ENCODE results near the gene COL6A2.

Gene COL6A2

DNA sequence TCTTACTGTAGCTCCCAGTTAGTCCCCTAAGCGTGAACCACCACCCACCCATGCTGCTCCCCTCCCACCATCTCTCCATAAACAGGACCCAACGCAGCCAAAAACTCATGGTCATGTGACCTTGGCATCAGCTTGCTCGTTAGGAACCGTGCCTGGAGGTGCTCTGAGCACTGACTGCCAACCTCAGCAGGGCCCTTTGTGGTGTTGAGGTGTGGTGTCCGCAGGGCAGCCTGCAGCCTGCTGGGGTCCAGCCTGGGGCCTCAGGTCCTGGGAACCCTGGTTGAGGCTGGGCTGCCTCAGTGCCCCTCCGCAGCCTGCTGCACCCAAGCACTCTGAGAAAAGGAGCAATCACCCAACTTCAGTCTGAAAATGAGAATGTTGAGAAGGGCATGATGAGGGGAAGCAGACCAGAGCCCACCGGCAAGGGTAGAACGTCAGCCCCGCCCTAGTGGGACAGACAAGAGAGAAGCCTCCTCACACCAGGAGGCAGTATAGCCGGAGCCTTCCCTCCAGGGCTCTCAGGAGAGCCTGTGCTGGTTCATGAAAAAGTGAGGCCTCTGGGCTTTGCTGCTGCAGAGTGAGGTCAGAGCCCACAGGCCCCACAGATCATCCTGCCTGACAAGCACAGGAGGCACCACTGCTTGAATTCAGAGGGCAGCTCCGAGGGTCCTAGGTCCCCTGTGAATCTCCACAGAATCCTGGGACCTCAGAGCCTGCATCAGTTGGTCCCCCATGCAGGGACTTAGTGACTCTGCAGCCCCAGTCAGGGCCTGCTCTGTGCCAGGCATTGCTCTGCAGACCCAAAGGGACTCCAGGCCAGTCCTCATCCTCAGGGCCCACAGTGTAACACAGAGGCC lies 4.9 kb upstream of the COL6A2 start:
- Histone ChIP-seq H3K27me3 (no peaks in the 10 kb centered on the region), H3K36me3 (no peaks in the 10 kb centered on the region), H3K9me3 (no peaks in the 10 kb centered on the region), H3K4me1 (peaks cover 4 to 42% (median 34%) of the 10 kb centered on the region in 4 donors), H3K4me3 (no peak overlapping the region), H3K27ac (peak overlapping the region; percentile 95 to 100)
- TF ChIP-seq, protein P1, sequence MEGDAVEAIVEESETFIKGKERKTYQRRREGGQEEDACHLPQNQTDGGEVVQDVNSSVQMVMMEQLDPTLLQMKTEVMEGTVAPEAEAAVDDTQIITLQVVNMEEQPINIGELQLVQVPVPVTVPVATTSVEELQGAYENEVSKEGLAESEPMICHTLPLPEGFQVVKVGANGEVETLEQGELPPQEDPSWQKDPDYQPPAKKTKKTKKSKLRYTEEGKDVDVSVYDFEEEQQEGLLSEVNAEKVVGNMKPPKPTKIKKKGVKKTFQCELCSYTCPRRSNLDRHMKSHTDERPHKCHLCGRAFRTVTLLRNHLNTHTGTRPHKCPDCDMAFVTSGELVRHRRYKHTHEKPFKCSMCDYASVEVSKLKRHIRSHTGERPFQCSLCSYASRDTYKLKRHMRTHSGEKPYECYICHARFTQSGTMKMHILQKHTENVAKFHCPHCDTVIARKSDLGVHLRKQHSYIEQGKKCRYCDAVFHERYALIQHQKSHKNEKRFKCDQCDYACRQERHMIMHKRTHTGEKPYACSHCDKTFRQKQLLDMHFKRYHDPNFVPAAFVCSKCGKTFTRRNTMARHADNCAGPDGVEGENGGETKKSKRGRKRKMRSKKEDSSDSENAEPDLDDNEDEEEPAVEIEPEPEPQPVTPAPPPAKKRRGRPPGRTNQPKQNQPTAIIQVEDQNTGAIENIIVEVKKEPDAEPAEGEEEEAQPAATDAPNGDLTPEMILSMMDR (IDR thresholded peaks at IDR 0.05), result no peak
- DNase-seq, result no peak
- intact Hi-C loops (cut with DNase I; ENCODE audit: low total_unique reads), result loop anchor here (5.0 kb wide), 1 partner anchor 36 kb away; no protein-coding TSS in a partner anchor

DNA sequence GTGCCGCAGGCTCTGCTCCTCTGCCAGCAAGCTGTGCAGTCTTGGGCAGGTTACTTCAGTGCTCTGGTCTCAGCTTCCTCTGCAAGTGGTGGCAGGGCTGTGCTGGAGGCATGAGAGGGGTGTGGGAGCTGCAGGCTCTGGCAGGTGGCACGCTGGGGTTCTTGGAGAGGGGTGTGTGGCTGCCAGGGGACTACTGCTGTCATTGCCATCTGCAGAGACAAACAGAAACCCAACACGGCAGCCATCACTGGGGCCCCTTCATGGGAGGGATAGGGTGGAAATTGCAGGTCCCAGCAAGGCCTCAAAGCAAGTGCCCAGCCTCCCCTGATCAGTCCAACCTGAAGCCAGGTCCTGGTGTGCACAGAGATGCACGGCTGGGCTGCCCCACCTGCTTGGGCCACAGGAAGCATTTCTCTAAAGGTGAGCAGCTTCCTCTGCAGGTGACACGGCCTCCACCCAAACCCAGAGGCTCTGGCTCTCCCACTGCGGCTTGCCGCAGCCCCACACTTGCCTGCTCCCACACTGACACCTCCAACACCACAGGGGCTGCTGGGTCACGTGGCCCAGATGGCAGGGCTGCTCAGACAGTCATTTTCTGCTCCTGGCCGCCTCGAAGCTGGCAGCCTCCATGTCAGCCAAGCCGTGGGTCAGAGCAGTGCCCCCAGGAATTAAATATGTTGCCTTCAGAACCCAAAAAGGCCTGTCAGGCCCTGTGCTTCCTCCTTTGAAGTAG lies 4.1 kb upstream of the COL6A2 start:
- DNase-seq, result peak in 1 of 2 donors; percentile 68
- TF ChIP-seq, protein P1 (IDR thresholded peaks at IDR 0.05), result no peak
- Histone ChIP-seq H3K27ac (peak overlapping the region; percentile 95 to 100), H3K4me3 (no peak overlapping the region), H3K36me3 (no peaks in the 10 kb centered on the region), H3K27me3 (no peaks in the 10 kb centered on the region), H3K9me3 (no peaks in the 10 kb centered on the region), H3K4me1 (peaks cover 4 to 42% (median 34%) of the 10 kb centered on the region in 4 donors)
- intact Hi-C loops (cut with DNase I; ENCODE audit: low total_unique reads), result loop anchor here (5.0 kb wide), 1 partner anchor 37 kb away; no protein-coding TSS in a partner anchor

DNA sequence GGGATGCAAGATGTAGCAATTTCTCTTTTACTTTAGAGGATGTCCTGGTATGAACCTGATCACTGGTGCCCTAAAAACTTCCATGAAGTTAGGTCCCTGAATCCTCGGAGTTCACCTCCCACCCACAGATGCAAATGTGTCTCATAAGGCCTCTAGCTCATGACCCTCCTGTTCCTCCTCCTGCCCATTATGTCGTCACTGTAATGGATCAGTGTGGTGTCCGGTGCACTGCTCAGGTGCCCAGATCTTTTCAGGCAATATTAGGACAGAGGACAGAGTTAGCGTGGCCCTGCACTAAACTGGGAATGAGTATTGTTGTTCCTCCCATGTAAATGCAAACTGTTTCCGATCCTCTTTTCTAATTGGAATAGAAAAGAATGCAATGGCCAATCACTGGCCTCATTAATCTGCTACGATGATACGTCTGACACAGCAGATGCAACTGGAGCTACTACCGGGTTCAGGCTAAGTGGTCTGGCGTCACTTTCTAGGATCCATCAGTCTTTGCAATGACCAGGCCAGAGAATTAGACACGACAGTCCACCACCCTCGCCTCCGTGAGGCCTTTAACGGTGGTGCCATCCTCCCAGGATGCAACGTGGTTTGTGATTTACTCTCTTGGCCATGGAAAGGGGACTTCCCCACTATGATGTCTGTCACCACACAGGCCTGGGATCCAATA lies 3.4 kb upstream of the COL6A2 start:
- Histone ChIP-seq H3K27ac (peak overlapping the region; percentile 95 to 100), H3K4me1 (peaks cover 4 to 45% (median 34%) of the 10 kb centered on the region in 4 donors), H3K27me3 (no peaks in the 10 kb centered on the region), H3K9me3 (no peaks in the 10 kb centered on the region), H3K4me3 (no peak overlapping the region), H3K36me3 (no peaks in the 10 kb centered on the region)
- TF ChIP-seq, protein P1 (IDR thresholded peaks at IDR 0.05), result no peak
- no peak for DNase-seq
- intact Hi-C loops (cut with DNase I; ENCODE audit: low total_unique reads), result loop anchor here (5.0 kb wide), 1 partner anchor 37 kb away; no protein-coding TSS in a partner anchor

DNA sequence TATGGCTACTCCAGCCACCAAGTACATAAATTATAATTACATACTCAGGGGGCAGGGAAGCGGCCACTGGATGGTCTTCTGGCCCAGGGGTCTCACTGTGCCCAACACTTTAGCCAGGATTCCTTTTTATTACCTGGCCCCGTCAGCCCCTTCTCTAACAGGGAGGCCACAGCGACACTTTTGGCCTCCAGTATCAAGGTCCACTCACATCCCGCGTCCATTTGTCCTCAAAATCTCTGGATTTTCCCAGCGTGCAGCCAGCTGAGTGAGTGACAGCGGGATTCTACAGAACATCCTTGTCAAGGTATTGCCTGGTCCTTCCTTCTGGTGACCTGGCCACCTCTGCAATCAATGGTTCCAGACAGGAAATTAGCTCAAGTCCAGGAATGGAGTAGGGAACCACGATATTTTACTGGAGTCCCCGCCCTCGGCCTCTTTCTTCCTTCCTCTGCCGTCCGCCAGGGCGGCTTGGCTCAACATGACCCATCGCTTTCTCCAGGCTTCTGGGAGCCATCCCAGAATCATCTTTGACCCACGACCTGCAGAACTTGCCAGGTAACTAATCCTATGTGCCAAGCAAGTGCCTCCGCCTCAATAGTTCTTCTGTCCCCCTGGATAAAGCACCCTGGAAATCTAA lies 2.7 kb upstream of the COL6A2 start:
- intact Hi-C loops (cut with DNase I; ENCODE audit: low total_unique reads), result no loop called here
- Histone ChIP-seq H3K36me3 (no peaks in the 10 kb centered on the region), H3K9me3 (no peaks in the 10 kb centered on the region), H3K27ac (peak overlapping the region; percentile 95 to 100), H3K27me3 (no peaks in the 10 kb centered on the region), H3K4me3 (no peak overlapping the region), H3K4me1 (peaks cover 4 to 49% (median 37%) of the 10 kb centered on the region in 4 donors)
- TF ChIP-seq, protein P1 (IDR thresholded peaks at IDR 0.05), result no peak
- DNase-seq, result no peak

All from tibial artery (tissue), 4 donors.